ENCODE data around the gene DLX6.
A peak's percentile ranks its signal among the peaks of the same experiment; 100 is the strongest.

Gene DLX6

GRCh38 chr7:96992192-96993005 lies 13.0 kb upstream of the DLX6 start:
- Histone ChIP-seq H3K9me3 (ENCODE audit: severe bottlenecking) (no peaks in the 10 kb centered on the region), H3K4me3 (ENCODE audit: low read depth, low read length) (no peak overlapping the region), H3K36me3 (no peaks in the 10 kb centered on the region), H3K27me3 (ENCODE audit: insufficient read depth, low read depth, severe bottlenecking) (no peaks in the 10 kb centered on the region), H3K27ac (no peak overlapping the region)
- TF ChIP-seq CTCF (IDR thresholded peaks at IDR 0.05; ENCODE audit: low read depth, low read length) = no peak
- DNase-seq = no peak

DNA sequence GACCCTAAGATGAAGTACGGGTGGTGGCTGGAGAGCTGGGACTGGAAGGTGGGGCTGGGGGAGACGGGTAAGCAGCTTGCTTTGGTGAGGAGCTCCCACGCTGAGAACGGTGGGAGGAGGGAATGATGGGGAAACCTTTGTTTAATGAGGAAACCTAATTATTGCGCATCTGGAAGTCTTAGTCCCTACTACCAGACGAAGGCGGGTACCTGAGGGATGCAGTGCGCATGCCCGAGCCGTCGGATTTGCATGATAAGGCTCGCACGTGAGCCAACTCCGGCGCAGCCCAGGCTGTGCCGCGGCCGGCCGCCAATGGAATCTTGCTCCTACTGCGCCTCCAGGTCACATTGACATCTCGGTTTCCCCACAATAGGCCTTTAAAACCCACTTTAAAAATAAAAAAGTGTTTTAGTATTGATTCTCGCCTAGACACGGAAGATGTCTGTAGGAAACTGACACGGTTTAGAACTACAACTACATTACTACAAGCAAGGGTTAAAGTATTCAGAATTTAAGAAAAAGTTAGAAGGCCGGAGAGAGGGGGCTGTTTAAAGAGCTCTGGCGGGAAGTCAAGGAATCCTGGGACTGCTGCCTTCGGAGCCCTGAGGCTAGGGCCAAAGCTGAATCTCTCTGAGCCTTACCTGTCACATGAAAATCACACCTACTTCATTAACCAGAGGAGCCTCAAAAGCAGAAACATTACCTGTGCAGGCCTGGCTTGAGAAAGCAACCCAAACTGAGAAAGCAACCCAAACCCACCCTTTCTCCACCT lies 12.1 kb upstream of the DLX6 start:
- H3K4me3 ChIP-seq (ENCODE audit: low read depth, low read length) = no peak overlapping the region
- TF ChIP-seq CTCF (IDR thresholded peaks at IDR 0.05; ENCODE audit: low read depth, low read length) = no peak
- DNase-seq = no peak
- no peaks in the 10 kb centered on the region for H3K27me3 ChIP-seq (ENCODE audit: insufficient read depth, low read depth, severe bottlenecking)
- H3K36me3 ChIP-seq = no peaks in the 10 kb centered on the region
- no peak overlapping the region for H3K27ac ChIP-seq
- no peaks in the 10 kb centered on the region for H3K9me3 ChIP-seq (ENCODE audit: severe bottlenecking)

GRCh38 chr7:96993980-96994379 lies 11.4 kb upstream of the DLX6 start:
- Histone ChIP-seq H3K27ac (no peak overlapping the region), H3K27me3 (ENCODE audit: insufficient read depth, low read depth, severe bottlenecking) (no peaks in the 10 kb centered on the region)
- no peak for DNase-seq

DNA sequence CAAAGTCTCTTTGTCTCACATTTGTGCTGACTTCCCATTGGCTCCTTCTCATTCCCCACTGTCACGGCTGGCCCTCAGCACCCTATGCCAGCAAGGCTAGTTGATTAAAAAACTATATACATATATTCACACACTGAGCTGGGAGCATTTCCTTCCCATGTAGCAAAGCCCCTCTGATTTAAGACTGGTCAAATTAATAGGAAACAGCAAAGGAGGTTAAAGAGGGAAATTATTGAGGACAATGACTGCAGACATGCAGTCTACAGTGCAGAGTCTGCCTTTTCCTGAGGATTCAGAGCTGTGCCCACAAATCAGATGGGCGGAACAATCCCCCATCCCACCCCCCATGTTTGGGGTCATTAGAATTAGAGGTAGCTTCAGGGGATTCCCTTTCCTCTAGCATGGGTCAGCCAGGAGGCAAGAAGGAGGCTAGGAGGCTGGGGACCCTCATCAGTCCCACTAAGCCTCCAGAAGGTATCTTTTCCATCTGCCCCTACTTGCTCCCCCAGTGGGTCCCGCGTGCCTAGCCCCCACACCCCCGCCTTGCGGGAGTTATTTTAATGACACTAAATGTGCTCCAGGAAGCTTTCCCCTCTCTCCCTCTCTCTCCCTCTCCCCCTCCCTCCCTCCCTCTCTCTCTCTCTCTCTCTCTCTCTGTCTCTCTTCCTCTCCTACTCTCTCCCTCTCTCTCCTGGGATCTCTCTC lies 9.8 kb upstream of the DLX6 start:
- H3K4me3 ChIP-seq (ENCODE audit: low read depth, low read length) = peak overlapping the region; percentile 50
- no peak for TF ChIP-seq CTCF (IDR thresholded peaks at IDR 0.05; ENCODE audit: low read depth, low read length)
- H3K27me3 ChIP-seq (ENCODE audit: insufficient read depth, low read depth, severe bottlenecking) = no peaks in the 10 kb centered on the region
- no peaks in the 10 kb centered on the region for H3K36me3 ChIP-seq
- DNase-seq = peak; percentile 37
- no peak overlapping the region for H3K27ac ChIP-seq
- no peaks in the 10 kb centered on the region for H3K9me3 ChIP-seq (ENCODE audit: severe bottlenecking)

More at GRCh38 chr7:96993980-96994379, 11.4 kb upstream of the DLX6 start:
- TF ChIP-seq CTCF (IDR thresholded peaks at IDR 0.05; ENCODE audit: low read depth, low read length) = no peak
- Histone ChIP-seq H3K36me3 (no peaks in the 10 kb centered on the region), H3K9me3 (ENCODE audit: severe bottlenecking) (no peaks in the 10 kb centered on the region), H3K4me3 (ENCODE audit: low read depth, low read length) (no peak overlapping the region)

- peak overlapping the region; percentile 50 for H3K4me3 ChIP-seq (ENCODE audit: low read depth, low read length)
- H3K27me3 ChIP-seq (ENCODE audit: insufficient read depth, low read depth, severe bottlenecking) = no peaks in the 10 kb centered on the region
- H3K27ac ChIP-seq = no peak overlapping the region
- H3K36me3 ChIP-seq = no peaks in the 10 kb centered on the region
- no peaks in the 10 kb centered on the region for H3K9me3 ChIP-seq (ENCODE audit: severe bottlenecking)
- TF ChIP-seq CTCF (IDR thresholded peaks at IDR 0.05; ENCODE audit: low read depth, low read length) = no peak
- DNase-seq = peak; percentile 62
Observed at GRCh38 chr7:96996111-96996957, 9.0 kb upstream of the DLX6 start.

All from WERI-Rb-1 (cell line).